Measurements from ENCODE around the gene RUNDC1. TPM values are rescaled to one million over a fixed set of nuclear protein-coding genes. Genes with fewer than 3 reads are reported as not detected.

Gene RUNDC1
- total RNA-seq, 1 donor from 2014 or later: 30.9 TPM

GRCh38 chr17:43040655-43041054 is 60.3 kb downstream of the RUNDC1 start:
- CTCF ChIA-PET: no interaction called here

DNA sequence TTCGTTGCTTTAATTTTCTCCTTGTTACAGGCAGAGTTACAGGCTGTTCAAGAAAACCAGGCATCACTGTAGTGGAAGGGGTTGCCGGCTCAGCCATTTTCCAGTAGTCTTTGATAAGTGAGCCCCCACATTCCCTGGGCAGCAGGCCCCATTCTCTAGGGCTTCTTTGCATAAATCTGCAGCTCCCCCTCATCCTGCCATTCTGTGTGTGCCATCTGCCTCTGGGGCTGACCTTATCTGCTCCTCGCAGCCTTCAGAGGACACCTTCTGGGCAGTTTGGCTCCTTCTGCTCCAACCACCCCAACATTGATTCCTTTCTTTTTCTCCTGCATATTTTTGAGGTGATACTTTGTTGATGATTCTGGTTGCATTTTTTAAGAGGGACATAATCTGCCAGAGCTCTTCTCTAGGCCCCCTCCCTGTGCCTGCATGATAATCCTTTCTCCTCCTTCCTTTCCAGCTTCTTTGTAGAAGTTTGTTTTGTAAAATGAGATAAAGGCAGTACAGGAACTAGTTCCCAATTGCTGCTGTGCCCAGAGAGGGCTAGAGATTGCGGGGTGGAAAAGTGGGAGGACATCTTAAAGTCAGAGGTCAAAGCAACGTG is 61.8 kb downstream of the RUNDC1 start:
- Mint-ChIP-seq H3K4me3 (no peak overlapping the region), H3K27me3 (no peaks in the 10 kb centered on the region), H3K36me3 (ENCODE audit: low read depth) (no peaks in the 10 kb centered on the region), H3K27ac (no peak overlapping the region), H3K4me1 (no peaks in the 10 kb centered on the region), H3K9me3 (no peaks in the 10 kb centered on the region)
- ATAC-seq (ENCODE audit: low read depth) (no peak), DNase-seq (no peak)
- POLR2A ChIA-PET: no interaction called here
- intact Hi-C loops (cut with micrococcal nuclease): no loop called here
- CTCF ChIA-PET: no interaction called here
- TF ChIP-seq, protein P1, sequence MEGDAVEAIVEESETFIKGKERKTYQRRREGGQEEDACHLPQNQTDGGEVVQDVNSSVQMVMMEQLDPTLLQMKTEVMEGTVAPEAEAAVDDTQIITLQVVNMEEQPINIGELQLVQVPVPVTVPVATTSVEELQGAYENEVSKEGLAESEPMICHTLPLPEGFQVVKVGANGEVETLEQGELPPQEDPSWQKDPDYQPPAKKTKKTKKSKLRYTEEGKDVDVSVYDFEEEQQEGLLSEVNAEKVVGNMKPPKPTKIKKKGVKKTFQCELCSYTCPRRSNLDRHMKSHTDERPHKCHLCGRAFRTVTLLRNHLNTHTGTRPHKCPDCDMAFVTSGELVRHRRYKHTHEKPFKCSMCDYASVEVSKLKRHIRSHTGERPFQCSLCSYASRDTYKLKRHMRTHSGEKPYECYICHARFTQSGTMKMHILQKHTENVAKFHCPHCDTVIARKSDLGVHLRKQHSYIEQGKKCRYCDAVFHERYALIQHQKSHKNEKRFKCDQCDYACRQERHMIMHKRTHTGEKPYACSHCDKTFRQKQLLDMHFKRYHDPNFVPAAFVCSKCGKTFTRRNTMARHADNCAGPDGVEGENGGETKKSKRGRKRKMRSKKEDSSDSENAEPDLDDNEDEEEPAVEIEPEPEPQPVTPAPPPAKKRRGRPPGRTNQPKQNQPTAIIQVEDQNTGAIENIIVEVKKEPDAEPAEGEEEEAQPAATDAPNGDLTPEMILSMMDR (IDR thresholded peaks at IDR 0.05): no peak

More at GRCh38 chr17:43040655-43041054, 60.3 kb downstream of the RUNDC1 start:
- intact Hi-C loops (cut with micrococcal nuclease): no loop called here
- Mint-ChIP-seq H3K4me1 (no peaks in the 10 kb centered on the region), H3K4me3 (no peak overlapping the region), H3K27me3 (no peaks in the 10 kb centered on the region), H3K27ac (no peak overlapping the region), H3K36me3 (ENCODE audit: low read depth) (no peaks in the 10 kb centered on the region), H3K9me3 (no peaks in the 10 kb centered on the region)
- DNase-seq: no peak
- ATAC-seq (ENCODE audit: low read depth): no peak
- POLR2A ChIA-PET: no interaction called here
- TF ChIP-seq, protein P1 (IDR thresholded peaks at IDR 0.05): no peak

Other genes with a start within 250 kb of the RUNDC1 start
- gene EZH1, start 235.5 kb upstream of the RUNDC1 start, total RNA-seq: 74.7 and 81.6 TPM in 2 replicates
- gene RAMP2, start 219.3 kb upstream of the RUNDC1 start, total RNA-seq: not detected in 2 replicates
- gene VPS25, start 207.1 kb upstream of the RUNDC1 start, total RNA-seq: 49.7 and 49.8 TPM in 2 replicates
- gene WNK4, start 200.0 kb upstream of the RUNDC1 start, total RNA-seq: 0.10 and 0.29 TPM in 2 replicates
- 41.4 and 48.0 TPM in 2 replicates for gene COA3, start 181.9 kb upstream of the RUNDC1 start, total RNA-seq
- not detected in 2 replicates for gene CNTD1, start 181.7 kb upstream of the RUNDC1 start, total RNA-seq
- 113 and 118 TPM in 2 replicates for gene BECN1, start 156.3 kb upstream of the RUNDC1 start, total RNA-seq
- gene PSME3, start 147.2 kb upstream of the RUNDC1 start, total RNA-seq: 136 and 141 TPM in 2 replicates
- 2.0 and 3.9 TPM in 2 replicates for gene AOC2, start 136.0 kb upstream of the RUNDC1 start, total RNA-seq
- 0.64 and 1.4 TPM in 2 replicates for gene AOC3, start 129.4 kb upstream of the RUNDC1 start, total RNA-seq
- gene G6PC1, start 79.8 kb upstream of the RUNDC1 start, total RNA-seq: not detected in 2 replicates
- gene AARSD1, start 16.1 kb upstream of the RUNDC1 start, total RNA-seq: 63.6 and 70.4 TPM in 2 replicates
- gene PTGES3L, start 485 bp upstream of the RUNDC1 start, total RNA-seq: 1.4 and 2.0 TPM in 2 replicates
- gene RPL27, start 17.9 kb downstream of the RUNDC1 start, total RNA-seq: 1,189 and 1,266 TPM in 2 replicates
- gene IFI35, start 26.2 kb downstream of the RUNDC1 start, total RNA-seq: 41.9 and 50.5 TPM in 2 replicates
- 34.4 and 38.5 TPM in 2 replicates for gene VAT1, start 41.8 kb downstream of the RUNDC1 start, total RNA-seq
- 0.05 and 0.13 TPM in 2 replicates for gene RND2, start 44.7 kb downstream of the RUNDC1 start, total RNA-seq
- gene BRCA1, start 144.8 kb downstream of the RUNDC1 start, total RNA-seq: 11.9 and 13.3 TPM in 2 replicates
- gene NBR1, start 190.6 kb downstream of the RUNDC1 start, total RNA-seq: 42.2 and 44.8 TPM in 2 replicates
- gene TMEM106A, start 231.3 kb downstream of the RUNDC1 start, total RNA-seq: 46.0 and 68.0 TPM in 2 replicates
- gene CCDC200, start 248.1 kb downstream of the RUNDC1 start, total RNA-seq: 0.73 TPM in 1 of 2 replicates, not detected in the other

Data from activated B cell treated with CpG ODN at 0.5 μM for 24 hours (primary cell).